Activated T-cell treated with anti-CD3 and anti-CD28 coated beads, Interleukin-2, amount 50 U/mL, for 72 hours (primary cell): ENCODE measurements around the gene GLT1D1. TPM values are rescaled to one million over a fixed set of nuclear protein-coding genes. Genes with fewer than 3 reads are reported as not detected.
"Not testable (repeated sequence)": the region's sequence is repeated elsewhere in the genome, so short reads cannot be mapped to it uniquely, and the experiment has no call there.

Experiments used
- ATAC-seq, 2 donors: fragments of 150-1000 bp; cut with Tn5 transposase; replicated peaks in 1 of 2; 2 replicates each; pipeline ENCODE4 v1.10.0; 2021; ENCODE audit warnings: moderate library complexity in 2 of 2, mild to moderate bottlenecking in 1 of 2
- DNase-seq, 2 donors: peaks; one replicate each; pipeline ENCODE4 v3.0.0; 2021 to 2022; ENCODE audit warnings: mixed read lengths in 1 of 2
- H3K27ac Mint-ChIP-seq: one replicate; pipeline ENCODE4 v1.8.0; 2022; ENCODE audit warnings: mild to moderate bottlenecking, moderate library complexity, mixed read lengths
- H3K27me3 Mint-ChIP-seq: one replicate; pipeline ENCODE4 v1.8.0; 2022; ENCODE audit warnings: low read depth, mixed read lengths
- H3K36me3 Mint-ChIP-seq, 2 donors: one replicate each; pipeline ENCODE4 v1.8.0; 2022; ENCODE audit warnings: mixed read lengths in 2 of 2, mild to moderate bottlenecking in 1 of 2; ENCODE audit not compliant: insufficient read depth in 2 of 2
- H3K4me1 Mint-ChIP-seq: one replicate; pipeline ENCODE4 v1.8.0; 2022; ENCODE audit warnings: low read depth, mixed read lengths
- H3K4me3 Mint-ChIP-seq, 2 donors: one replicate each; pipeline ENCODE4 v1.8.0; 2022; ENCODE audit warnings: mild to moderate bottlenecking in 2 of 2, mixed read lengths in 2 of 2, moderate library complexity in 2 of 2
- H3K9me3 Mint-ChIP-seq, 2 donors: one replicate each; pipeline ENCODE4 v1.8.0; 2022; ENCODE audit warnings: mixed read lengths in 2 of 2
- total RNA-seq, 2 donors: library from RNA; stranded (reverse); gene quantifications; one replicate each; pipeline ENCODE4 v1.2.3, GENCODE V29; 2022

Gene GLT1D1
- total RNA-seq, 2 donors from 2014 or later, result 0.41 TPM; not detected in 1

DNA sequence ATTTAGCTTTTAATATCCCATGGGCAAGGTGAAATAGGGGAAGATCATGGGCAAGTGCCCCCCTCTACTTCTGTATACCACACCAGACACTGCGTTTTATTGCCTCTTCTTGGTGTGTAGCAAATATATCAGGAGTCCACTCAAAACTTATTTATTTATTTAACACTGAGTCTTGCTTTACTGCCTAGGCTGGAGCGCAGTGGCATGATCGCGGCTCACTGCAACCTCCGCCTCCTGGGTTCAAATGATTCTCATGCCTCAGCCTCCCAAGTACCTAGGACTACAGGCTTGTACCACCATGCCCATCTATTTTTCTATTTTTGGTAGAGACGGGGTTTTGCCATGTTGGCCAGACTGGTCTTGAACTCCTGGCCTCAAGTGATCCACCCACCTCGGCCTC is 1.8 kb upstream of the GLT1D1 start:
- H3K36me3 Mint-ChIP-seq, H3K9me3 Mint-ChIP-seq, H3K4me3 Mint-ChIP-seq, H3K27ac Mint-ChIP-seq, ATAC-seq, H3K4me1 Mint-ChIP-seq, DNase-seq: not testable (repeated sequence)
- peaks cover 31% of the 10 kb centered on the region for H3K27me3 Mint-ChIP-seq

GRCh38 chr12:128852026-128852698 is 1.1 kb upstream of the GLT1D1 start:
- Mint-ChIP-seq H3K27ac (no peak overlapping the region), H3K4me3 (no peak overlapping the region), H3K27me3 (peaks cover 31% of the 10 kb centered on the region), H3K36me3 (no peaks in the 10 kb centered on the region), H3K4me1 (no peaks in the 10 kb centered on the region), H3K9me3 (no peaks in the 10 kb centered on the region)
- DNase-seq (no peak), ATAC-seq (no peak)

DNA sequence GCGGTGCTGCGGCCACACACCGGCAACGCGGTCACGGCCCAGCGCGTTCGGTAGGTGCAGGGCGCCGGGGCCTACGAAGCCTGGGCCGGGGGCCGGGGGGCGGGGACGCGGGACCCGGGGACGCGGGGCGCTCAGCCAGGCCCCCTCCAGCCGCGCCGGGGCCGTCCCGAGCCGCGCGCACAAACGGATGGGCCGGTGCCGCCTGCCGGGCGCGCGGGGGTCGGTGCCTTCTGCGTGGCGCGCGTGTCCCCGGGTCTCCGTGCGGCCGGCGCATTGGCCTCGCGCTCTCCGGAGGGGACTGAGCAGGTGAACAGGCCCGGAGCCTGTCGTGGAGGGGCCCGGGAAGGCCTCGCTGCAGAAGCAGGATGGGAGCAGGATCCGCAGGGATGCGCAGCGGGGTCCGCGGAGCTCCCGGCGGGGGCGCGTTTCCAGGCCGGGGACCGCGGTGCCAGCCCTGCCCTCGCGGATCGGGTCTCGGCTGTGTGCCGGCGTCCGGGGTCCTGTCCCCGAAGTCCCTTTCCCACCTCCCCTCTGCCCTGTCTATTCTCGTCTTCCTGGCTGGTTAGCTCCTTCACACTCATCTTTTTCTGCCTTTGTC is 421 bp downstream of the GLT1D1 start:
- Mint-ChIP-seq H3K27me3 (peaks cover 31% of the 10 kb centered on the region), H3K36me3 (no peaks in the 10 kb centered on the region), H3K4me3 (peak overlapping the region in 1 of 2 donors; percentile 54), H3K27ac (no peak overlapping the region), H3K4me1 (no peaks in the 10 kb centered on the region), H3K9me3 (no peaks in the 10 kb centered on the region)
- ATAC-seq, result no peak
- no peak for DNase-seq

DNA sequence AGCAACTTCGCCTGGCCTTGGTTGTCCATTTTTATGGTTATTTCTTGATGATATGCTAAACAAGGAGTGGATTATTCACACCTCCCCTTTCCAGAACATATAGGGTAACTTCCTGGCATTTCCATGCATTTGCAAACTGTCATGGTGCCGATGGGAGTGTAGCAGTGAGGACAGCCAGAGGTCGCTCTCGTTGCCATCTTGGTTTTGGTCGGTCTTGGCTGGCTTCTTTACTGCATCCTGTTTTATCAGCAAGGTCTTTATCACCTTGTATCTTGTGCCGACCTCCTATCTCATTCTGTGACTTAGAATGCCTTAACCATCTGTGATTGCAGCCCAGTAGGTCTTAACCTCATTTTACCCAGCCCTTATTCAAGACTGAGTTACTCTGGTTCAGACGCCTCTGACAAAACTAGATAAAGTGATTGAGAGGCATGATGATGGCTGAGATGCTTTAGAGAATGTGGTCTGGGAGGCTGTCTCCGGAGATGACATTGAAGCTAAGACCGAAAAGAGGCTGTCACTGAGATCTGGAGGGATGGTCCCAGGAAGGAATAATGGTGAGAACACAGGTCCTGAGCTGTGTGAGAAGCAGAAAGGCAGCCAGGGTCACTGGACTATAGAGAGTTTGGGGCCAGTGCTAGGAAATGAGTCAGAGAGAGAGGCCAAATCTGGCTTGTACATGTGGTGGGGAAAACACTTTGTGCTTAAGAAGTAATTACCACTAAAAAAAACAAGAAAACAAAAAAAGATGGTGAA is 2.9 kb downstream of the GLT1D1 start:
- Mint-ChIP-seq H3K27me3 (peaks cover 21% of the 10 kb centered on the region), H3K4me3 (no peak overlapping the region), H3K27ac (no peak overlapping the region), H3K9me3 (no peaks in the 10 kb centered on the region), H3K4me1 (no peaks in the 10 kb centered on the region), H3K36me3 (no peaks in the 10 kb centered on the region)
- ATAC-seq, result no peak
- no peak for DNase-seq

- H3K4me1 Mint-ChIP-seq, result no peaks in the 10 kb centered on the region
- no peak overlapping the region for H3K27ac Mint-ChIP-seq
- H3K4me3 Mint-ChIP-seq, result no peak overlapping the region
- DNase-seq, result no peak
- H3K27me3 Mint-ChIP-seq, result peaks cover 20% of the 10 kb centered on the region
- no peaks in the 10 kb centered on the region for H3K36me3 Mint-ChIP-seq
- ATAC-seq, result no peak
- H3K9me3 Mint-ChIP-seq, result no peaks in the 10 kb centered on the region
Observed at GRCh38 chr12:128856791-128857078, 3.5 kb downstream of the GLT1D1 start.

DNA sequence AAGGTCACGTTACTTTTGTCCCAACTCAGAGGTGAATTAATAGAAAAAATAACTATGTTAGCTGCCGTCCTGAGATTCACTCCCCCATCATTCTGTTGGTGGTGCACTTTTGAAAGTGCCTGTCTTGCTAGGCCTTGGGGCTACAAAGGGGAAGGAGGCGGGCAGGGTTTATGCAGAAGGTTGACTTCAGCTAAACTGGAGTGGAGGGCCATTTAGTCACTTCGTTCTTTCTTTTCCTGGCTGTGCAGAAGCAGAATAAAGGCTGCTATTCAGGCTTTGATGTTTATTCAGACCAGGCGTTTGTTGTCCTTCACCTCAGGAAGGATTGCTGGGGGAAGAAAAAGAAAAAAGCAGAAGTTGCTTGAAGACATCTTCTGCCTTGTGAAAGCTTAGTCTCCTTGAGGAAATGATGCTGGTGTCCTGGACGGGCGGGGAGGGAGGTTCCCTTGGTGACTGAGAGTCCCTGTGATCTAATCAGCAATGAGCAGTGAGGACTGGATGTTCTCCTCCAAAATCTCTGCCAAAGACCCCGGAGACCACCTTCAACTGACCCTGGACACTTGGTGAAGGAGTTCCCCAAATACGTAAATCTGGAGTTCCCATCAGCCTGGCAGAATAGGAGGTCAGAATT is 4.0 kb downstream of the GLT1D1 start:
- Mint-ChIP-seq H3K4me3 (no peak overlapping the region), H3K27ac (no peak overlapping the region), H3K4me1 (no peaks in the 10 kb centered on the region), H3K36me3 (no peaks in the 10 kb centered on the region), H3K27me3 (peaks cover 15% of the 10 kb centered on the region), H3K9me3 (no peaks in the 10 kb centered on the region)
- ATAC-seq (no peak), DNase-seq (no peak)

- ATAC-seq (no peak), DNase-seq (no peak)
- peaks cover 4% of the 10 kb centered on the region for H3K27me3 Mint-ChIP-seq
- H3K4me3 Mint-ChIP-seq, result no peak overlapping the region
- no peaks in the 10 kb centered on the region for H3K9me3 Mint-ChIP-seq
- no peaks in the 10 kb centered on the region for H3K4me1 Mint-ChIP-seq
- H3K36me3 Mint-ChIP-seq, result no peaks in the 10 kb centered on the region
- no peak overlapping the region for H3K27ac Mint-ChIP-seq
Observed at GRCh38 chr12:128859311-128859710, 6.0 kb downstream of the GLT1D1 start.

- no peaks in the 10 kb centered on the region for H3K36me3 Mint-ChIP-seq
- no peaks in the 10 kb centered on the region for H3K27me3 Mint-ChIP-seq
- ATAC-seq (no peak), DNase-seq (no peak)
- no peak overlapping the region for H3K4me3 Mint-ChIP-seq
- no peaks in the 10 kb centered on the region for H3K9me3 Mint-ChIP-seq
- H3K4me1 Mint-ChIP-seq, result no peaks in the 10 kb centered on the region
- H3K27ac Mint-ChIP-seq, result no peak overlapping the region
Observed at GRCh38 chr12:128861226-128862016, 8.1 kb downstream of the GLT1D1 start.

- Mint-ChIP-seq H3K4me3 (no peak overlapping the region), H3K27me3 (no peaks in the 10 kb centered on the region), H3K36me3 (no peaks in the 10 kb centered on the region), H3K9me3 (no peaks in the 10 kb centered on the region), H3K27ac (no peak overlapping the region), H3K4me1 (no peaks in the 10 kb centered on the region)
- DNase-seq, result no peak
- no peak for ATAC-seq
Observed at GRCh38 chr12:128863957-128864356, 10.7 kb downstream of the GLT1D1 start.

GRCh38 chr12:128864516-128865186 is 11.4 kb downstream of the GLT1D1 start:
- Mint-ChIP-seq H3K4me1 (no peaks in the 10 kb centered on the region), H3K9me3 (no peaks in the 10 kb centered on the region), H3K27me3 (no peaks in the 10 kb centered on the region), H3K27ac (no peak overlapping the region), H3K4me3 (peak overlapping the region in 1 of 2 donors; percentile 34), H3K36me3 (no peaks in the 10 kb centered on the region)
- no peak for DNase-seq
- no peak for ATAC-seq

DNA sequence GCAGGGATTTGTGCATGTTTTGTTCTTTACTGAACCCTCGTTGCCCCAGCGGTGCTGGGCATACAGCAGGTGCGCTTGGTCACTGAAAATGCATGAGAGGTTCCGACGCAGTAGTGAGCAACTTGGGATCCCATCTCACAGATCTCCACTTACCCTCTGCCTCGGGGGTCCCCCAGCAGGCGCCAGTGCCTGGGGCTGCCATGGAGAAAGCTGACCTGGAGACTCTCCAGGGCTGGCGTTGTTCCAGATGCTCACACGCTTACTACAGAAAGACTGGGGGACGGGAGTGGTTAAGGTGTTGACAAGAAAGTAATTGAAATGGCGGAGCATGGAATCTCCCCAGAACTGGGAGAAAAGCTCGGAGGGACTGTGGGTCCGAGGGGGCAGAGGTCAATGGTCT is 14.2 kb downstream of the GLT1D1 start:
- Mint-ChIP-seq H3K4me1 (no peaks in the 10 kb centered on the region), H3K27me3 (no peaks in the 10 kb centered on the region), H3K9me3 (peaks cover 0 to 1% of the 10 kb centered on the region in 2 donors), H3K36me3 (no peaks in the 10 kb centered on the region), H3K4me3 (no peak overlapping the region), H3K27ac (no peak overlapping the region)
- ATAC-seq, result no peak
- DNase-seq, result no peak

DNA sequence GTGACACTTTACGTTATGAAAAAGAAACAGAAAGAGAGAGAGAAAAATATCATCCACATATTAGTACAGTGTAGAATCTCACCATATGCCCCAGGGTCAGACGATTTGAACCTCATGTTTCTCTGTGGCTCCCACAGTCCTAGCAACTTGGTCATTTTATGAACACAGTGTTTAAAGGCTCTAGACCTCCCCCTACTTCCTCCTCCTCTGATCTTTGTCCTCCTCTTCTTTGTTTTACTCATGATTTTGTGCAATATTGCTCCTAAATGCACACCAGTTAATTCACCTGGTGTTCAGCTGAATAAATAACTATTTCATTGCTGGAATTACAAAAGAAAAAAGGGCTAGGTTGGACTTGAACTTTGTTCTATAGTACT is 18.2 kb downstream of the GLT1D1 start:
- DNase-seq (no peak), ATAC-seq (no peak)
- Mint-ChIP-seq H3K27me3 (no peaks in the 10 kb centered on the region), H3K4me3 (no peak overlapping the region), H3K36me3 (peaks cover 2% of the 10 kb centered on the region in 2 donors), H3K4me1 (no peaks in the 10 kb centered on the region), H3K27ac (peak overlapping the region; percentile 17), H3K9me3 (peaks cover 7 to 9% of the 10 kb centered on the region in 2 donors)
